Hematopoietic multipotent progenitor cell treated with erythropoietin and hydrocortisone succinate and interleukin-3 and kit ligand, for 17 days (in vitro differentiated cells): ENCODE data around the gene PPP1R3G.

Source experiments
- DNase-seq: peaks from one replicate; pipeline ENCODE4 v3.0.0-alpha.2; 2015; ENCODE audit warnings: low spot score

The PPP1R3G gene

DNA sequence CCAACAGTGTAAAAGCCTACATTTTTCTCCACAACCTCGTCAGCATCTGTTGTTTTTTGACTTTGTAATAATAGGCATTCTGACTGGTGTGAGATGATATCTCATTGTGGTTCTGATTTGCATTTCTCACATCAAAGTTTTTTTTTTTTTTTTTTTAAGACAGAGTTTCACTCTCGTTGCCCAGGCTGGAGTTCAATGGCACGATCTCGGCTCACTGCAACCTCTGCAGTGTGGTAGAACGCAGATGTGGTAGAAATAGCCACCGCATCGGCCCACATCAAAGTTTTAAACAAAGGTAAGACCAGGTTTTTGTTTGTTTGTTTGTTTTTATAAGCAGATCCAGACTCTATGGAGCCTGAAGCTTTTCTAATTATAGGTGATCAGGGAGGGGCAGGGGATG, 12.7 kb upstream of the PPP1R3G start:
- no peak for DNase-seq

DNA sequence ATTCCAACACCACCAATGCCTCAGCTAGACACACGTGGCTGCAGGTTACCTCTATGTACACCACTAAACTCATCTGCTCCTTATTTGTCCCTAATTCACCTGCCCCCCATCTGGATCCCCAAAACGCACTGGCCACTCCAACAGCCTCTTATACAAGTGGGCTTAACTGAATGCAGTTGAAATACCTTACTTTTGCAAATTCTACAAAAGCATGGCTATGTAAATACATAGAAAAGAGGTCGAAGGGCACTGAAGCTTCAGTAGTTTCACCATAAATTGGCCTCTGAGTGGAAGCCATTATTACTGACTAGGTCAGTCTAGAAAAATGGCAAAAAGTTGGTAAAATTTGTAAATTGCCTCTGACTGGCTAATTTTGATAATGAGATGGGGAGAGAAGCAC, 11.1 kb upstream of the PPP1R3G start:
- no peak for DNase-seq

DNA sequence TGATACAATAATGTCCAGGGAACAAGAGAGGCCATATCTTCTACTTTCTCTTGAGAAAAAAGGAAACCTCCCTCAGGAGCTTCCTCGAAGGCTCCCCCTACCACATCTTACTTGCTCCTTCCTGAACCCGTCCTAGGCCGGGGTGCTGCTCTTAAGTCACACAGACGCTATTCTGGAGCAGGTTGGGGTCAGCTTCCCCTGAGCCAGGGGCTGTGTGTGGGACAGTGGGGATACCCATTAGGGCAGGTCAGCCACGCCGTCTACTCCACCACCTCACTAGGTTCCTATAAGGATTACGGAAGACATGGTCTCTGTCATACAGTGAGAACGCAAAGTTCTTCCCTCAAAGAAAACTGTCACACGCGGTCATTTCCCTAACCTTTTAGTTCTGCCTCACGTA, 8.2 kb upstream of the PPP1R3G start:
- no peak for DNase-seq

DNA sequence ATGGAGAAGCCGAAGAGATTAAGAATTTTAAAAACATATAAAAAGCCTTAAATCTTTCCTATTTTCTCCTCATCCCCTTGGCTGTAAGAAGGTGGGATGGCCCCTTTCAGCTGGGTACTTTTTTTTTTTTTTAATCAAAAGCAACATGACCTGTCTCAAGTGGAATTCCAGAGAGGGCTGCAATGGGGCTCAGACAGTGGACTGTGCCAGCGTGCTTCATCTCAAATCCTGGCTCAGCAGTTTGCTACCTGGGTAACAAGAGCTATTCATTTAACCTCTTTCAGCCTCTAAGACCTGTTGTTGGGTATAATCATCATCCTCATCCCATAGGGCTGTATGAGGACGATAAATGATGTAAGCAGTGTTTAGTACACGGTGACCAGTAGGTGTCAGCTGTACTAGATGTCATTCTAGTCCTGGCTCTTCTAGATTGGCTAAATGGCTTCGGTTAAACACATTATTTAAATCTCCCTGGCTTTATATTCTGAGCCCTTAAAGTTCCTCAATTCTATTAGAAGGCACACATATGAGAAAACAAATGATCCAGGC, 6.9 kb upstream of the PPP1R3G start:
- DNase-seq, result no peak

DNA sequence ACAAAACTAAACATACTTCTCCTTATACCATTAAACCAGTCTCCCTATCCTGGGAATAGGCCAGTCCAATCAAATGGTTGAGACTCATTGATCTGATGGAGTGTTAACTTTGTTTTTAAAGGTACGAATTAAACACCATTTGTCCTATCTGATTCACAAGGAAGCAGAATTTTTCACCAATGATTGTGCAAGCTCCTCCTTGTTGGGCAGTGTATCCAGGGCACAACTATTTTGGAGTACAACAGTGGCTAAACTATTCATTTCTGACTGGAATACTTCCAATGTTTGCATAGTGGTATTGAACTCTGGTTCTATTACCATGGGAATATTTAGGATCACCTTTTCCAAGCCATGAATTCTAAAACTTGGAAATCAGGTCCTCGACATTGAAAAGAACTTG, 5.4 kb upstream of the PPP1R3G start:
- DNase-seq, result no peak

DNA sequence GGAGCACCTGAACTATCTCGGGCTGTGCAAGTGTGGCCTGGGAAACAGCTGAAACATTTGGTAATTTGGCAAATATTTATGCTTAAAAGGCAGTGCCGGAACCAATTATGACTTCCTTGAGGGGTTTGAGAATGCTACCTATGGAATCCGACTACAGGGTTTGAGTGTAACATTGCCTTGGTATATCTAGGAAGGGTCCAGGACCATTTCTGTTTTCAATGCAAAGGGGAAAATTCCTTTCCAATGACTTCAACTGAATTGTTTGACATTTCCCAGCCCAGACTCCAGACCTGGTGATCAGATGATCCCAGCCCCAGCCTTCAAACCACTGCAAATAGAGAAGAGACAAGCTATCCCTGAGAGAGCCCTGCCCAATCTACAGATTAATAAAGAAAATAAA, 4.6 kb upstream of the PPP1R3G start:
- DNase-seq, result no peak

DNA sequence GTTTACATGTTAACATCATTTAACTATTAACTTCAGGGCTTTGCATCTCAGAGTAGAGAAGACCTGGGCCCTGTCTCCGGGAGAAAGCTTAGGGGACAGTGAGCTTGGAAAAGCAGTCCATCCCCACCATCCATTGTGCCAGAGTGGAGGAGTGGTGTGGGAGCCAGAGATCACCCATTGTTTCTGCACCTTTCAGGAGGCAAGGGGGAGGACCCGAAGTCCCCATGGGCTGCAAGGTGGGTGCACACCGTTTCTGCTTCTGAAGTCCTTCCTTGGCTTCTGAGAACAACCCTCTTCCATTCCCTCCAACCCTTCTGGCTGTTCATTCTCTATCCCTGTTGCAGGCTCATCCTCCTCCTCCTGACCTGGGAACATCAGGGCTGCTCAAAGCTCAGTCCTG, 4.0 kb upstream of the PPP1R3G start:
- no peak for DNase-seq

DNA sequence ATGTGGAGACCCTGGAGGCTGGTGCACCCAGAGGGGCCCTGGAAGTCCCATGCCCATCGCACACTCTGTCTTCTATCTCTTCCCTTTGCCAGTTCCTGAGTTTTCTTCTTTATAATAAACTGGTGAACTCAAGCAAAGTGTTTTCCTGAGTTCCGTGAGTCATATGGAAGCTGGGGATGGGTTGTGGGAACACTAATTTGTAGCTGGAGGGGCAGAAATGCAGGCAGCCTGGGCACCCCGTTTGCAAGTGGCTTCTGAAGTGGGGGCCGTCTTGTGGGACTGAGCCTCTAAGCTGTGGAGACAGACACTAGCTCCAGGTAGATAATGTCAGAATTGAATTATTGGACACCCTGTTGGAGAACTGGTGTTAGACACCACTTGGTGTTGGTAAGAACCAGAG, 3.2 kb upstream of the PPP1R3G start:
- DNase-seq, result no peak

DNA sequence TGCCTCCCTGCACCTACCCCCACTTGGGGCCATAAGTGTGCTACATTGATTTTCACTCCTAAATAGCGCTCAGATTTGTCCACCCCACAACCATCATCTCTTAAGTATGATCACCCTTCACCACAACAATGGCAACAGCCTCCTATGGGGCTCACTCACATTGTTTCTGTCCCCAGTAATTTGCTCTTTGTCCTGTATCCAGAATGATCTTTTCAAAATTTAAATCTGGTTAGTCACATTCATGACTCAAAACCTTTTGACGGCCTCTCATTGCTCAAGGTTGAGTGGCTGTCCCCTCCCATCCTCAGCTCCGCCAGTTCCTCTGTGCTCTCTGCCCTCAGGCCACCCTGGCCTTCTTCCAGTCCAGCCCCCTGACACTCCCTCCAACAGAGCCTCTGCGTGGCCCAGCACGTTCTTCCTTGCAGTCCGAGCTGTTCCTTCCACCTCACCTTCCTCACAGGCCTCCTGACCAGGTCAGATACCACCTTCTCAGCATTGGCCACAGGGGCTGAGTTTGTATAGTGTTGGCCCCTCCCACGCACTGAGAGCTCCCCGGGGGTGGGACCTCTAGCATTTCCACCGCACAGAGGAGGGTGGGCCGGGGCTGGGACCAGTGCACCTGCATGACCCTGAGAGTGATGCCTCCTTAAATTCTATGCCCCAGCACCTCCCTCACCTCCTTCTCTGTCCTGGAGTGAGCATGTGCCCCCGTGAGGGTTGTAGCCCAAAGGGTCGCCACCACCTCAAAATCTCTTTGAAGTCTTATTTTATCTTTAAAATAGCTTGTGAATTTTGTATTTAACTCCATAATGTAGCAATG, 2.4 kb upstream of the PPP1R3G start:
- no peak for DNase-seq

DNA sequence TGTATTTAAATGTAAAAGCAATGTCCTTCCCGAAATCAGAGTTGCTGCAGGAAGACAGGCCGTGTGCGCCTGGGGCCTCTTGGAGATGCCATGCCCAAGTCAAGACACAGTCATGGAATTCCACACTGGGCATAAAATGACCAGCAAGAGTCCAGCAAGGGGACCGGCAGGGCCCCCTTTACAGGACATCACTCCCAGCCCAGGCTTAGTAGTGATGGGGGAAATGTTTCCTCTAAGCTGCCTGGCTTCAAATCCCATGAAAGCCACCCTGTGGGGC, 1.9 kb upstream of the PPP1R3G start:
- no peak for DNase-seq

DNA sequence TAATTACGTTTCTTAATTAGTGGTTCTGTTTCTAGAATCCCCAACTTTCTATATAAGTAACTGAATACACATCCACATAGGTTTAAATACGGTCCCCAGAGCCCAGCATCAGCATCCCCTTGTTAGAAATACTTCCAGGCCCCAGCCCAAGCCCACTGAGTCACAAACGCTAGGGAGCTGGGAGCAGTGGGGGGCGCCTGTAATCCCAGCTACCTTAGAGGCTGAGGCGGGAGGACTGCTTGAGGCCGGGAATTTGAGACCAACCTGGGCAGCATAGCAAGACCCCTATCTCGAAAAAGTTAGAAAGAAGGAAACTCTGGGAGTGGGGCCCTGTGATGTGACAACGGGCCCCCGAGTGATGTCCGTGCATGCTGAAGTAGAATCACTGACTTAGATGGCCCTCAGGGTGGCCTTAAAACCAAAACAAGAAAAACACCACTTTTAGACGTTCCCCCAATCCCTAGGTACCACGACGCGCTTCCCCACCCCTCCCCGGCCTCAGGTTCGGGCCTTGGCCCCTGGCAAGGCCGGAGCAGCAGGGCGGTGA, 1.3 kb upstream of the PPP1R3G start:
- DNase-seq, result no peak

DNA sequence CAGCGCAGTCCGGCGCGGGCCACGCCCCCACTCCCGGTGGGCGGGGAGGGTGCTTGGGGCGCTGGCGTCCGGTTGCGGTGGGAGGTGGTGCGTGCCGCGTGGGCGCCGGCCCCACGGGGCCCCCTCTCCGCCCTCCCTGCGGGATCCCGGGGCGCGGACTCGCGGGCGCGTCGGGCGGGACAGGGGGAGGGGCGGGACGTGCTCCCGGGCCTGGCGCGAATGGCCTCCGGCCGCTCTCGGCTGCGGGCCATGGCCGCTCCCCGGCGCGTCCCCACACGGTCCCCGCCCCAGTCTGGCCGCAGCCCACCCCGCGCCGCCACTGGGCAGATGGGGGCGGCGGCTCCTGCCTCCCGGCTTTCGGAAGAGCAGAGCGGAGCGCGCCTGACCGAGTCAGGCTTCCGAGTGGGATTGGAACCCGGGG, 771 bp upstream of the PPP1R3G start:
- DNase-seq, result no peak

DNA sequence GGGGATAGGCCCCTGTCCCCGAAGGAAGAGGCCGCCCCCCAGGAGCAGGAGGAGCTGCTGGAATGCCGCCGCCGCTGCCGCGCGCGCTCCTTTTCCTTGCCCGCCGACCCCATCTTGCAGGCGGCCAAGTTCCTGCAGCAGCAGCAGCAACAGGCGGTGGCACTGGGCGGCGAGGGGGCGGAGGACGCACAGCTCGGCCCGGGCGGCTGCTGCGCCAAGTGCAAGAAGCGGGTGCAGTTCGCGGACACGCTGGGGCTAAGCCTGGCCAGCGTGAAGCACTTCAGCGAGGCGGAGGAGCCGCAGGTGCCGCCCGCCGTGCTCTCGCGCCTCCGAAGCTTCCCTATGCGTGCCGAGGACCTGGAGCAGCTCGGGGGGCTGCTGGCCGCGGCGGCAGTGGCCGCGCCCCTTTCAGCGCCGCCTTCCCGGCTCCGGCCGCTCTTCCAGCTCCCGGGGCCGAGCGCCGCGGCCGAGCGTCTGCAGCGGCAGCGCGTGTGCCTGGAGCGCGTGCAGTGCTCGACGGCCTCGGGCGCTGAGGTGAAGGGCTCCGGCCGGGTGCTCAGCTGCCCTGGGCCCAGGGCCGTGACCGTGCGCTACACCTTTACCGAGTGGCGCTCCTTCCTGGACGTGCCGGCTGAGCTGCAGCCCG, 630 bp downstream of the PPP1R3G start:
- no peak for DNase-seq

DNA sequence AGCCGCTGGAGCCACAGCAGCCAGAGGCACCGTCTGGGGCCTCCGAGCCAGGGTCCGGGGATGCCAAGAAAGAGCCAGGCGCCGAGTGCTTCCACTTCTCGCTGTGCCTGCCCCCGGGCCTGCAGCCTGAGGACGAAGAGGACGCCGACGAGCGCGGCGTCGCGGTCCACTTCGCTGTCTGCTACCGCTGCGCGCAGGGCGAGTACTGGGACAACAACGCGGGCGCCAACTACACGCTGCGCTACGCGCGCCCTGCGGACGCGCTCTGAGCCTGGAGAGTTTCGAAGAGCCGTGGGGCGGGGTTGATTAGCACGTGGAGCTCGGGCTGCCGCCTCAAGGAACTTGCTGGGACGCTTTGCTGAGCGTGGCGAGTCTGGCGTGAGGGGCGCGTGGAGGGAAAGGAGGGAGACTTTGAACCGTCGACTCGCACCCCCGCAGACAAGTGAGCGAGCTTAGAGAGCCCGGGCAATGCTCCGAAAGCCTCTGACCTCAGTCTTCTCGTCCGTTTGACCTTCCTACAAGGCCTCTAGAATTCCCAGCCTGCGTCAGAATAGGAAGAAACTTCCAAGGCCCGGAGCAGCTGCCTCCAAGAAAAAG, 1.3 kb downstream of the PPP1R3G start:
- DNase-seq, result no peak

DNA sequence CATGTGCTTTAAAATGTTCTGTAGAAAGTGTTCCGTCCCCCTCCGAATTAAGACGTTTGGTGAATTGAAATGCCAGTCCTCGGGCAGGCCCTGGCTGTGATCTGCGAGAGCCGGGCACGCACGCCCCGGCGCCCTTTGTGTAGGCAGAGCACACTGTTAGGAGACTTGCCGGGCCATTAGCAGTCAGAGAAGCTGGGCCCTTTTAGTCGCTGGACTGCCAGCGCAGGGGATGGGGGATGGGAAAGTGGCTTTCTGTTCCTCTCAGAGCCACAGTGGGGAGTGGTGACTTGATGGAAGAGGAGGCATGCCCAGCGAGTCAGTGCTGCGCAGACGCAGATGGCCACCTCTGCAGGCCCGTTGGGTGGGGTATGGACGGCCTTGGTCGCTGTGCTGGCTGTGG, 2.2 kb downstream of the PPP1R3G start:
- DNase-seq, result no peak

DNA sequence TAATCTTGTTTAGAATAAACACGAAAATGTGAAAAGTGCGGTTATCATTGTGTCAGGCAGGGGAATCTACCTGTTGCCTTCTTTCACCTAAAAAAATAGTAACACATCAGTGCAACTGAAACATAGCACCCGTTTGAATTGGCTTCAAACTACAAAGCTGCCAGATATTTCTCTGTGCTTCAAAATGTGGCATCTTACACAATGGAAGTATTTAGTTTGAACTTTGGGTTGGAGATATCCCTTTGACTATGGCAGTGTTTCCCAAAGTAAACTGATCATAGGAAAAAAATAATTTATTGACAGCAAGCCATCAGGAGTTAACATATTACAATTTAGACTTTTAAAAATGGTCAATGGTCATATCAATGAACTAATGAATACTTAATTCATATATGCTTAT, 3.6 kb downstream of the PPP1R3G start:
- DNase-seq, result no peak

DNA sequence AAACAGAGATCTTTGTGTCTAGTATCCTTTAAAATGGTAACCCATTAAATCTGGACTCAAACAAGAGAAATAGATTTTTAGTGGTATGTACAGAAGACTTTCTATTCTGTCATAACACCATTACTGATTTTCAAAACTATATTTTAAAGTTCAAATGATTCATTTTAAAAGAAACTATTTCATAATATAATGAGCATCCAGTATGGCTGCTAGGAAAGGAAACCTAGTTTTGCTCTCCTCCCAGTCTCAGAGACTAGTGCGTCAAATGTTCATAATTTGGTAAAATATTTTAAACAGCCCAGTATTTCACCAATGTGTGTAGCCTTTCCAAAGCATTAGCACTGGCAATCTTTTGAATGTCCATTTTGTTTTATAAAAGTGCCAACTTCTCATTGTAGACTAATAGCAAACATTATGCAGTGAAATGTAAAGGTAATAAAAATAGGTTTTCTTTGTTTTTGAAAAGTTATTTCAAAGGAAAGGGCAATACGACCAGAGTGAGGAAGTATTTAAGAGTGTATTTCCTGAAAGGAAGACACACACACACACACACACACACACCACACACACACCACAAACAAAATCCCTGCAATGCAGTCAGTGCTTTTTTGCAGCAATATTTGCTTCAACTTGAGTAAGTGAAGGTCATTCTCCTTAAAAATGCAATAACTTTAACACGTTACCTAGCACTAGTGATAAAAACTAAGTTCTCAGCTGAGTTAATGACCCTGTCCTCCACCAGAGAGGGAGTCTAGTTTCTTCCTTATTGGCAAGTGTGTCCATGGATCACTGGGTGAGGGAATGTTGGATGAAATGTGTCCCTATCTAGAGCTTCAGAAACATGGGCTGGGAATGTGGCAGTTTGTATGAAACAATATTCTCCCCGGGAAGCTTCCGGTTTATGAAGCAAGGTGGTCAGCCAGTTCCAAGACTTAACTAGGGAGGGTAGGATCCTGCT, 4.6 kb downstream of the PPP1R3G start:
- no peak for DNase-seq

DNA sequence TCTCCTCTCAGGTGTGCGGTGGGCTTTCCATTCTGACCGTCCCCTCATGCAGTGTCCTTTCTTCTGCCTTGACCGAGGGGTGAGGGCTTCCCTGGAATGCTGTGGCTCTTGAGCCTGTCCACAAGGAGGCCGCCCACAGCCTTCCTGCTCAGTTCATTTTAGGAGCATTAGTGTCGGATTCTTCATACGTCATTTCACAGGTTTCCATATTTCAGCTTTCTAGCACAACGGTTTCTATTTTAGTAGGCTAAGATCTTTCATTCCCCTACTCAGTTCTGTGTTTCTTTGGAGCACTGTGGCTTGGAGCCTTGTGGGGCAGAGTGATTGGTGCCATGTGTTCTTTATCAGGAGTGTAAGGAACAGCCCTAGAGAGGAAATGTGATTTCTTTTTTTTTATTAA, 5.5 kb downstream of the PPP1R3G start:
- no peak for DNase-seq

DNA sequence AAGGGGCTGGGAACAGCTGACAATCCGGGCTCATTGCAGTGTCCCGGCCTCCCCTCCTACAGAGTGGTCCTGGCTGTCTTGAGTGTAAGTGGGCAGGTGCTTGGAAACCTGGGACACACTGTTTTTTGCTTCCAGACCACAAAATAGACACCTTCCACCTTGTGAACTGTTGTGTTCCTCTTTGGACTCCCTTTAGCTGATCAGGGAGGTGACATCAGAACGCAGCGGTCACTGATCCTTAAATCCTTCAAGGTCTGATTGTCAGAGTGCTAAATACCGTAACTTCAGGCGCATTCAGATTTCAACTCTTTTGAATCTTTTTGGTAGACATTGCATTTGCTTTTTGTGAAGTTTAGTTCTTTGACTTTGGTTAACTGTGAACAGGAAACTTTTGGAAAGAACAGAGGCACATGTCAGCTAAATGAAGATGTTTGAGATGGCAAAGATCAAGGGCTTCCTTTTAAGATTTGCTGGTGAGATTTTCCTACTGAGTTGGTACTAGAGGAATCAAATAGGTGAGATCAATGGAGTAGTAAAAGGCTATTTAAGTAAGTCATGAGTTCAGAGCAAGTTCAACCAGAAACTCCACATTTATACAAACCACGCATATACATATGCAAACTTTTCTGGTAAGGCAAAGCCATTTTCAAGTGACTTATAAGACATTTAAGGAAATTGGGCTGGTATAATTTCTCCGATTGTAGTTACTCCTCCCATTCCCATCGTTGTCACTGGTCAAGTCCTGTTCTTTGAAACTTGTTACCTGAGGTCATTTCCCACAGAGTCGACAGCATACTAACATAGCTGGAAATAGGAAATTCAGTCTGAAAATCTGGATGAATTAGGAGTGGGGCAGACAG, 6.3 kb downstream of the PPP1R3G start:
- DNase-seq, result no peak

DNA sequence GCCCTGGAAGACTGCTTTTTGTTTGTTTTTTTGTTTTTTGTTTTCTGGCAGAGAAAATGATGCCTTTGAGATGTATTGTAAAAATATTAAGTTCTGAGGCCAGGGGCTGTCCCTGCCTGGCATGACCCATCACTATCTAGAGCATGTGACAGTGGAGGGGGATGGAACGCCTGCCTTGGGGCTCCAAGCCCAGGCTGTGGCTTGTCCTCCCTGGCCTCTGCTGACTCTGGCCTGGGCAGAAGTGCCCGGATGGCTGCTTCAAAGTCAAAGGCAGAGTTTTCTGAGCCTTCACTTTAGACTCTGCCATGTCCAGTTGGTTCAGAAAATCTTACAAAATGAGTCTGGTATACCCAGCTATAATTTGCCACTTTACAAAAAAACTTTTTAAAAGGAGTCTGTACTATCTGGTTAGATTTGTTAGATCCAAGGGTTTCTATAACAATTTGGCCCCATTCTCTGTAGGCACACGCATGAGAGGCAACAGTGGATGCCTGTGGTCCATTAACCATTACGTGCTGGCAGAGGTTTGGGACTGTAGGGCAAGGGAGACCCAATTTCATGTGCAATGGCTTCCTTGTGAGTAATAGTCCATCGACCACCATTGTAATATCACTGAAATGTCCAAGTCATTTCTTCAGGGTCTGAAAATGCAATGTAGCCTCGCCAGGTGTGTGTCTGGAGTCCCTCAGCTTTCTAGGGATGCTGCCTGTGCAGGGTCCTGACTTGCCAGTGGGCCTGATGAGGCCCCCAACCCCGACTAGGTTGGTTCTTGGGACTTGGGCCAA, 8.3 kb downstream of the PPP1R3G start:
- no peak for DNase-seq
